SKM-1 (cell line): ENCODE measurements around the gene TC2N.
A peak's percentile ranks its signal among the peaks of the same experiment; 100 is the strongest.
"Not testable (repeated sequence)": the region's sequence is repeated elsewhere in the genome, so short reads cannot be mapped to it uniquely, and the experiment has no call there.

Experiments used
- DNase-seq: peaks from one replicate; lab custom pipeline; 2025; ENCODE audit not compliant: unreplicated experiment; lab: John Stamatoyannopoulos, UW

Gene TC2N

GRCh38 chr14:91889477-91890211 is 22.3 kb upstream of the TC2N start:
- no peak for DNase-seq

DNA sequence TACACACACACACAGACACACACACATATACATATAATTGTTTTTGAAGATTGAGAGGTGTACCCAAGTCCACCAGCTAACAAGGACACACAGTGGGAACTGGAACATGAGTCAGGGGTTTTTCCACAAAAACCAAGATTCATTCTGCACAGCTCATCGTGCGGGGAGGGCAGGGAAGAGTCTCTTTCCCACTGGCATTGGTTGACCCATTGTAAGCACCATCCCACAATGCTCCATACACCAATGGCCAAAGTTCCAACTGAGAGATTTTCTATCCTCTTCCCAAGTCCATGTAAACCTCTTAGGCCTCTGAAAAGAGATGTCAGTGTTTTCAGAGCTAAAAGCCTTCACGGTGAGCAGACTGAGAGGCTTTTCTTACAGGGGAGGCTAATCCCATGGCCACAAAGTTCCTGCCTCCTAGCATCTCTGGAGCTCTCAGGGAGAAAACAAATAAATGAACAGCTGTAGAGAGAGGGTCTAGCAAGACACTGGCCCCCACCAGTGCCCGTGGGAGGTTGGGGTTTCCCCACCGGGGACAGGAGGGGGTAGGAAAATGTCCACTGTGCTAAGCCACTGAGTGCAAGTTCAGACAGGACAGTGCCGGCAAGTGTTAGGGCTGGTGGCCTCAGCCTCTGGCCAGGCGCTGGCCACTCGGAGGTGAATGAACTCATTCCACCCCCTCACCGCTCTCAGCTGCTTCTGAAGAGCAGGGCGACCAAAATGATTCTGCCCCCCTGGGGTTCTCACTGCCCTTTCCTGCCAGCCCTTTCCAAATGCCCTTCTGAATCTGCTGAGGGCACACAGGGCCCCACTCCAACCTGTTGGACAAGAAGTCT is 21.5 kb upstream of the TC2N start:
- DNase-seq, result no peak

DNA sequence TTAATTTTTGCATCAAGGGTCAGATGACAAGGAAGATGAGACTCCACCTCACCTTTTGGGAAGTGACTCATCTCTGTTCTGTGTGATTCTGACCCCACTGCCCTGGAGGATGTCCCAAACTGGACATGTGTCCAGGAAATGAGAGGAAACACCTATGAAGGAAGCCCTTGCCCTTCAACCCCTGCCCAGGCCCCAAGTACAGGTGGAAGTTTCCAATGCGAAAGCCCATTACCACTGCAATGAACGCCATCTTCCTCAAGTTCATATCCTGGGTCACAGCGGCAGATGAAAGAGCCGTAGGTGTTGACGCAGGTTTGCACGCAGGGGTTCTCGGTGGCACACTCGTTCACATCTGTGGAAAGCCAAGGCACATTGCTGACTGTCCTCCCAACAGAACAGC is 19.6 kb upstream of the TC2N start:
- DNase-seq, result no peak

DNA sequence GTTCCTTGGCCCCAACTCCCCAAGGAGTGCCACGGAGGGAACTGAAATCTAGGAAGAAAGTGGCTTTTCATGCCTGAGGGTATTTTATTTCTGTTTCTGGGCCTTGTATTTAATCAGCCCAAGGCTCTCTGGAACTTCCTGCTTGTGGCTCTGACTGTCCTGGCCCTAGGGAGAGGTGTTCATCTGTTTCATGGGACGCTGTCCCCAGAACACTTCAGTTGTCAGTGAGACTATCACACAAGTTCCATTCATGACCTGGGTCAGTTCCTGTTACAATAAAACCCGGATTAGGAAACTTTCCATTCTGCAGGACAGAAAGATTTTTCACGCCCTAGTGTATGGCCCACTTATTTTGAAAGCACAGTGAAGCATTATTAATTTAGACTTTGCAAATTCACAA is 18.5 kb upstream of the TC2N start:
- DNase-seq, result no peak

GRCh38 chr14:91885113-91885712 is 17.9 kb upstream of the TC2N start:
- no peak for DNase-seq

DNA sequence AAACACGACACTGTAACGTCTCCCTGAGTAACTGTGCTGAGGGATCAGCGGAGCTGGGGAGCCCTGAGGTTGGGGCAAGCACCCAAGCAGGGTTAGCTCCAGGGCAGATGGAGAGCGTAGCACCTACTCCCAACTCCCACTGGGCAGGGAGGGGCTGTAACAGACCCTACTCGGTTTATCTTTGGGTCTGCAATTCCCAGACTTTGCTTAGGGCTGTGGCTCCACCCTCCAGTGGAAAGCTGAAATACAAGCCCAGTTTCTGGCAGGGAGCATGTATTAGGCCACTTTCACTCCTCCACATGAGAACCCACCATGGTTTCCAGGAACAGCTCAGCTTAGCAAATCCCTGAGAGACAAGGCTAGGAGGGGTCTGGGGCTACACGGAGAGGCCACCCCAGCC is 17.3 kb upstream of the TC2N start:
- no peak for DNase-seq

DNA sequence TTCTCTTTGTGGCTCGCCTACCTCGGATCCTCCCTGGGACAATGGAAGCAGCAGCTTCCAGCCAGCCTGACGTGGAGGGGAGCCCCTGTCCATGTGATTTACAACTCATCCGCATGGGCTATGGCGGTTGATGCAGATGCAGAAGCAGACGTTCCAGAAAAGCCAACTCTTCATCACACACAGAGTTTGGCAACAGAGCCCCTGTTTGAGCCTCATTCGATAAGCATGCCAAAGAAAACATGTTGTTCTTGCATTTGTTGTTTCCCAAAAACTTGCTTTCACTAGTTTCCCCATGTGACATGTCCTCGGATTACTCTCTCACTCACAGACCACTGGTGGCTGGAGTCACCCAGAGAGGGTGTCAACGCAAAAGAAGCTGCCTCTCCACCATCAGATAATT is 16.4 kb upstream of the TC2N start:
- no peak for DNase-seq

GRCh38 chr14:91882776-91883175 is 15.4 kb upstream of the TC2N start:
- no peak for DNase-seq

GRCh38 chr14:91882369-91882768 is 15.0 kb upstream of the TC2N start:
- no peak for DNase-seq

DNA sequence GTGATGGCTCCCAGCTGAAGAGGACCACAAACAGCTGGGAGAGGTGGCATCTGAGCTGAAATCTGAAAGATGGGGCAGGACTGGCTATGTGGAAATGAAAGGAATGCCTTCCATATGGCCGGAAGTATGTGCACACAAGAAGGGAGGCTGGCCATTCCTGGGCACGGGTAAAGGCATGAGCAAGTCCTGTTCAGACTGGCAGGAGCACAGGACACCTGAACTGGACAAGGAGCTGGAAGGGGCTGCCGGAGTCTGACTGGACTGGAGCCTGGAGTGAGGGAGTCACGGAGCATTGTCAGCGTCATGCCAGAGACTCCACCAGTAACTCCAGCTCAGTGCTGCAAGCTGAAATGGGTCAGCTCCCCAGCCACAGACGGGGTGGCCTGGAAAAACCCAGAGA is 11.9 kb upstream of the TC2N start:
- no peak for DNase-seq

GRCh38 chr14:91878274-91878673 is 10.9 kb upstream of the TC2N start:
- no peak for DNase-seq

- no peak for DNase-seq
Measured at GRCh38 chr14:91877376-91877915, 10.1 kb upstream of the TC2N start.

DNA sequence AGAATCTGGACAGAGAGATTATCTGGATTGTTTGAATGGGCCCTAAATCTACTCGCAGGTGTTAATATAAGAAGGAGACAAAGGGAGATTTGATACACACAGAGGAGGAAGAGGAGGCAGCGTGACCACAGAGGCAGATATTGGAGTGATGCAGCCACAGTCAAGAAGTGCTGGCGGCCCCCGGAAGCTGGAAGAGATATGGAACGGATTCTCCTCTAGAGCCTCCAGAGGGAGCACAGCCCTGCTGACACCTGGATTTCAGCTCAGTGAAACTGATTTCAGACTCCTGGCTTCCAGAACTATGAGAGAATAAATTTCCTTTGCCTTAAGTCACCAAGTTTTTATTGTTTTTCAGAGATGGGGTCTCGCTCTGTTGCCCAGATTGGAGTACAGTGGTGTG is 9.2 kb upstream of the TC2N start:
- no peak for DNase-seq

- DNase-seq, result no peak
Measured at GRCh38 chr14:91875525-91876286, 8.4 kb upstream of the TC2N start.

- DNase-seq, result no peak
Measured at GRCh38 chr14:91873471-91874415, 6.4 kb upstream of the TC2N start.

- peak; percentile 27 for DNase-seq
Measured at GRCh38 chr14:91872517-91873470, 5.5 kb upstream of the TC2N start.

DNA sequence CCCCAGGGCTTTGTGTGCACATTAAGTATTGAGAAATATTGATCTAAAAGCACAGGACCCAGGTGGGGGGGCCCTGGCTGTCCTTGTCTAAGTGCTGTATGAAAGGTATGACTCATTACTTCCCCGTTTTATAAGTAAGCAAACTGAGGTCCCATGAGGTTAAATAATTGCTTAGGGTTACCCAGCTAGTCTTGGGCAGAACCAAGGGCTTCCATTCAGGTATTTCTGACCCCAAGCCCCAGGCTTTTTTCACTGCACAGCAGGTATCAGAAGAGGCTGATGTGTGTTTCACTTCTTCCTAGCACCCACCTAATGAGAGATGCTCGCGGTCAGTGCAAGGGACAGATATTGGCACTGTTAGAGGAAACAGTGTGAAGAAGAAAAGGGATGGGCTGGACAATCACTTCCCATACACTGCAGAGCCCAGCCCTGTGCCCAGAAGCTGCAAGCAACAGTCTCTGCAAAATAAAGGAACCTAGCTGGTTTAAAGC is 4.7 kb upstream of the TC2N start:
- DNase-seq, result peak; percentile 1

- DNase-seq, result not testable (repeated sequence)
Measured at GRCh38 chr14:91871401-91871800, 4.1 kb upstream of the TC2N start.

- DNase-seq, result no peak
Measured at GRCh38 chr14:91870890-91871289, 3.6 kb upstream of the TC2N start.
